Measurements from ENCODE around the gene CHML. TPM values are rescaled to one million over a fixed set of nuclear protein-coding genes. Genes with fewer than 3 reads are reported as not detected.

The CHML gene
- total RNA-seq, 1 donor from 2014 or later, result 1.2 TPM

DNA sequence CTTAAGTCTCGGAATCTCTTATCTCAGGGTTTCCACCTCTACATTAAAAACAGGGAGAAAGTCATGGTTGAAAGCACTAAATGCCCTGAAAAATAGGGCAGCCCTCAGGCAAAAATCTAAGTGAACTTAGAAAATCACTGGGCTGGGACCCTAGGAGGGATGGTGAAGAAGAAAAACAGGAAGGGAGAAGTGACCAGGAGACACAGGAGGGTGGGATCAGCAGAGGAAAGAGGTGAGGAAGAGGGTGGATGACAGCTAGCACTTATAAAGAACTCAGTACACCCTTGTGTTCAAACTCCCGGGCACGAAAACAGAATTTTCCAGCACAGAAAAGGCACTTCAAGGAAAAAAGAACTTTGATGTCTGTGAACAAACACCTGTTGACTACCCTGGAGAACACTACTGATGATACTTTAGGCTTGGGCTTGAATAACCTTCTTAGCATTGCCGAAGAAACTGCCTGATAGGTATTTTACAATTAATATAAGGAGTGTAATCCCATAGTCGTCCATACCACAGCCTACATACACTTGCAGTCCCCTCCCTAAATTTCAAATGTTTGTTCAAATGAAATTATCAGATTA, 2.0 kb downstream of the CHML start:
- no peak for DNase-seq (ENCODE audit: low spot score in 2 of 2)
- intact Hi-C loops (cut with DNase I), result no loop called here
- no peak overlapping the region for H3K27ac ChIP-seq
- peaks cover 0 to 9% of the 10 kb centered on the region in 2 donors for H3K4me1 ChIP-seq
- H3K36me3 ChIP-seq, result peaks cover 0 to 7% of the 10 kb centered on the region in 2 donors
- H3K4me3 ChIP-seq, result peak overlapping the region in 1 of 2 donors; percentile 88
- TF ChIP-seq, protein P1, sequence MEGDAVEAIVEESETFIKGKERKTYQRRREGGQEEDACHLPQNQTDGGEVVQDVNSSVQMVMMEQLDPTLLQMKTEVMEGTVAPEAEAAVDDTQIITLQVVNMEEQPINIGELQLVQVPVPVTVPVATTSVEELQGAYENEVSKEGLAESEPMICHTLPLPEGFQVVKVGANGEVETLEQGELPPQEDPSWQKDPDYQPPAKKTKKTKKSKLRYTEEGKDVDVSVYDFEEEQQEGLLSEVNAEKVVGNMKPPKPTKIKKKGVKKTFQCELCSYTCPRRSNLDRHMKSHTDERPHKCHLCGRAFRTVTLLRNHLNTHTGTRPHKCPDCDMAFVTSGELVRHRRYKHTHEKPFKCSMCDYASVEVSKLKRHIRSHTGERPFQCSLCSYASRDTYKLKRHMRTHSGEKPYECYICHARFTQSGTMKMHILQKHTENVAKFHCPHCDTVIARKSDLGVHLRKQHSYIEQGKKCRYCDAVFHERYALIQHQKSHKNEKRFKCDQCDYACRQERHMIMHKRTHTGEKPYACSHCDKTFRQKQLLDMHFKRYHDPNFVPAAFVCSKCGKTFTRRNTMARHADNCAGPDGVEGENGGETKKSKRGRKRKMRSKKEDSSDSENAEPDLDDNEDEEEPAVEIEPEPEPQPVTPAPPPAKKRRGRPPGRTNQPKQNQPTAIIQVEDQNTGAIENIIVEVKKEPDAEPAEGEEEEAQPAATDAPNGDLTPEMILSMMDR (IDR thresholded peaks at IDR 0.05), result no peak
- H3K9me3 ChIP-seq, result no peaks in the 10 kb centered on the region
- no peaks in the 10 kb centered on the region for H3K27me3 ChIP-seq

DNA sequence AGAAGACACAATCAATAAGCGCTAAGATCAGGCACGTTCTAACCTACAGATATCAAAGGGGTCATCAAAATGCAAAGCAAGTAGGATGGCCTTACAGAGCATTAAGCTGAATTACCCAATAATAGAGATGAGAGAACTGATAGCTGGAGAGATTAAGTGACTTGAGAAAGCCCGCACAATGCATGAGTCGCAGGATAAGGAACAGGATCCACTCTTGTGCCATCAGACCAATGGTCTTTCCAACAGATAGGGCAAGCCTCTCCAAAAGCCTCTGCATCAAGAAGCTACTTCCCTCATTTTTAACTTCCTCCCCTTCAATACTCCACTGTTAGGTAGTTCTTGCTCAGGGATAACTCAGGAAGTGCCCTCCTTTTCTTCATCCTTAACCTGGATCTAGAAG, 2.6 kb downstream of the CHML start:
- intact Hi-C loops (cut with DNase I), result no loop called here
- no peak overlapping the region for H3K4me3 ChIP-seq
- no peaks in the 10 kb centered on the region for H3K27me3 ChIP-seq
- TF ChIP-seq, protein P1 (IDR thresholded peaks at IDR 0.05), result no peak
- H3K27ac ChIP-seq, result no peak overlapping the region
- H3K9me3 ChIP-seq, result no peaks in the 10 kb centered on the region
- no peak for DNase-seq (ENCODE audit: low spot score in 2 of 2)
- H3K4me1 ChIP-seq, result peaks cover 0 to 9% of the 10 kb centered on the region in 2 donors
- peaks cover 0 to 7% of the 10 kb centered on the region in 2 donors for H3K36me3 ChIP-seq

DNA sequence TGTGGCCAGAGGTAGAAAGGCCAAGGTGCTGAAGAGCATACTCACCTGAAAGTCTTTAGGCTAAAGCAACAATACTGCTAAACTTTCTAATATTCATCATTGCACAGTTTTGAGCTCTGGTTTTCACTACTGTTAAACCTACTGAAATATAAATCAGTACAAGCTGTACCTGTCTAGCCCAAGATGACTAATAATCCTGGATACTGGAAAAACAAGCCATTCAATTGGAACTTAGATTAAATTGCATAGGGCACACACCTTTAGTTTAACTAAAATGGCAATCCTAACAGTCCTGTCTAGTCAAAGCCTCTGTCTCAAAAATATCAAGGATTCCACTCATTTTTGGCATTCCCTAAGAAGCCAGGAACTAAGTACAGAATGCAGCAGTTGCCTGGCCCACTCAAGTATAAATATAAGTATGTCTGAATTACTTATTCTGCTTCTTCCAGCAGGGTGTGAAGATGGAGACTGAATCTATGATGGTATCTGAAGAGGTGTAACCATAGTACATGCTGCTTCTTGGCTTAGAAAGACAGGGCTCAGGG, 3.1 kb downstream of the CHML start:
- peaks cover 0 to 9% of the 10 kb centered on the region in 2 donors for H3K4me1 ChIP-seq
- DNase-seq (ENCODE audit: low spot score in 2 of 2), result no peak
- no peaks in the 10 kb centered on the region for H3K27me3 ChIP-seq
- TF ChIP-seq, protein P1 (IDR thresholded peaks at IDR 0.05), result no peak
- H3K4me3 ChIP-seq, result no peak overlapping the region
- H3K27ac ChIP-seq, result no peak overlapping the region
- H3K9me3 ChIP-seq, result no peaks in the 10 kb centered on the region
- H3K36me3 ChIP-seq, result peaks cover 0 to 7% of the 10 kb centered on the region in 2 donors
- intact Hi-C loops (cut with DNase I), result no loop called here

DNA sequence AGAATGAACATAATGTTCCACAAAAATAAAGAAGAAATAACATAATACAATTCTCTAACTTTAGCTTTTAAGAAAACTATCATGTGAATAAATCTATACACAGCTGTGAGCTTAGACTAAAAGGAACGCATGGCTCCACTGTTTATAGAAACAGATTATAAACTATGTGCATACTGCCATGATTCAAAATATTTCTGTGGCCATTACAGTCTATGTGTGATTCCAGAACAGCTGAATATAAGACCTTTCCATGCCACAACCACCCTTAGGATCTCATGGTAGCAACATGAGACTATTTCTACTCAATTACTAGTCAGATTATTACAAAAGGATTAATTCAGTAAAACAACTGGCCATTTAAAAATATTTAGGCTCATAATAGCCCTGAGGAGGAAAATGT, 3.9 kb downstream of the CHML start:
- Histone ChIP-seq H3K27ac (no peak overlapping the region), H3K9me3 (no peaks in the 10 kb centered on the region), H3K27me3 (no peaks in the 10 kb centered on the region), H3K4me3 (no peak overlapping the region), H3K36me3 (peaks cover 0 to 7% of the 10 kb centered on the region in 2 donors), H3K4me1 (peaks cover 0 to 9% of the 10 kb centered on the region in 2 donors)
- intact Hi-C loops (cut with DNase I), result no loop called here
- DNase-seq (ENCODE audit: low spot score in 2 of 2), result no peak
- TF ChIP-seq, protein P1 (IDR thresholded peaks at IDR 0.05), result no peak

DNA sequence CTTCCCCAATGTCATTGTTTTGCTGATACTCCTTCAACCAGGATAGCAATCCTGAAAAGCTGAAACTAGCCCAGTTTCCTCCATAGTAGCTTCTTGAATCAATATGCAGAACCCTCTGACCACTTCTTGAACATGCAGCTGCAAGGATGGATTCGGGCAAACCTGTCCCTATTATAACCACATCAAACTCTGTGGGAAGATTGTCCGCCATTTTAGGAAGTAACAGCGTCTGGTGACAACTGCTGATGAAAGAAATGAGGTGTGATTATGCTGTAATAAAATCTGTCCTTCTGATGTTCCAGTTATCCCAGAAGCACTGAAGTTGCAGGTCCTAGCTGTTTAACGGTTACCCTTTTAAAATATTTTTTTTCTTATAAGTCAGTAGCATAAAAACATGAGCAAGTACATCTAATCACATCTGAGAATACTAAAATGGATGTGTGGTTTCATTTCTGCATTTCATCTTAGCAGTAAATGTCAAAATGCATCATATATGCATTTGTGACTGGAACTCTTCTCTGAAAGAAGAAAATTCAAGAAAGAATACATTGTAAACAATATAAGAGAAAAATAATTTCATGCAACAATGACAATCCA, 4.5 kb downstream of the CHML start:
- no peaks in the 10 kb centered on the region for H3K9me3 ChIP-seq
- TF ChIP-seq, protein P1 (IDR thresholded peaks at IDR 0.05), result no peak
- peaks cover 0 to 7% of the 10 kb centered on the region in 2 donors for H3K36me3 ChIP-seq
- H3K4me1 ChIP-seq, result peaks cover 0 to 9% of the 10 kb centered on the region in 2 donors
- H3K27ac ChIP-seq, result no peak overlapping the region
- no peak for DNase-seq (ENCODE audit: low spot score in 2 of 2)
- intact Hi-C loops (cut with DNase I), result no loop called here
- H3K4me3 ChIP-seq, result no peak overlapping the region
- no peaks in the 10 kb centered on the region for H3K27me3 ChIP-seq
